Upper lobe of left lung (tissue), 4 donors: Measurements from ENCODE around the gene TYRP1.

Experiments
- POLR2A ChIP-seq, 4 donors: fragments of 450-650 bp; IDR thresholded peaks; one replicate each; pipeline ENCODE4 v1.5.1; 2016 to 2017; ENCODE audit warnings: antibody characterized with exemption in 4 of 4, mild to moderate bottlenecking in 2 of 4
- TF ChIP-seq, protein P1 (sequence below), 6 experiments: fragments of 450-650 bp in 4 of 6; fragments of 200-600 bp in 2 of 6; sonication (generic) in 2 of 6; IDR thresholded peaks; one replicate each; pipeline ENCODE4 v1.5.1; 2016 to 2019; ENCODE audit warnings: antibody characterized with exemption in 6 of 6

DNA sequence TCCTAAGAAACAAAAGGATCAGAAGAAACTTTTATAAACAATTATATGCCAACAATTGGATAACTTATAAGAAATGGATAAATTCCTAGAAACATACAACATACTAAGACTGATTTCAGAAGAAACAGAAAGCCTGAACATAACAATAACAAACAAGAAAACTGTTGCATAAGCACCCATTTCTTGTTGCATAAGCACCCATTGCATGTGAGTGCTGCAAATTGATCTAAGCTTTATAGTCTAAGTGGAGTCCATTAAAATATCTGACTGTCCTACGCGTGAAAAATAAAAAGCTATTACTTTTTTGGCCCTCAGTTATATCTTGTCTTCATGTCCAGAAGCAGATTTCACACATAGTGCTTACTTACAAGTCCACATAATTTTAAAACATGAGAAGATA, 19.3 kb downstream of the TYRP1 start:
- TF ChIP-seq POLR2A (IDR thresholded peaks at IDR 0.05): no peak
- TF ChIP-seq, protein P1, sequence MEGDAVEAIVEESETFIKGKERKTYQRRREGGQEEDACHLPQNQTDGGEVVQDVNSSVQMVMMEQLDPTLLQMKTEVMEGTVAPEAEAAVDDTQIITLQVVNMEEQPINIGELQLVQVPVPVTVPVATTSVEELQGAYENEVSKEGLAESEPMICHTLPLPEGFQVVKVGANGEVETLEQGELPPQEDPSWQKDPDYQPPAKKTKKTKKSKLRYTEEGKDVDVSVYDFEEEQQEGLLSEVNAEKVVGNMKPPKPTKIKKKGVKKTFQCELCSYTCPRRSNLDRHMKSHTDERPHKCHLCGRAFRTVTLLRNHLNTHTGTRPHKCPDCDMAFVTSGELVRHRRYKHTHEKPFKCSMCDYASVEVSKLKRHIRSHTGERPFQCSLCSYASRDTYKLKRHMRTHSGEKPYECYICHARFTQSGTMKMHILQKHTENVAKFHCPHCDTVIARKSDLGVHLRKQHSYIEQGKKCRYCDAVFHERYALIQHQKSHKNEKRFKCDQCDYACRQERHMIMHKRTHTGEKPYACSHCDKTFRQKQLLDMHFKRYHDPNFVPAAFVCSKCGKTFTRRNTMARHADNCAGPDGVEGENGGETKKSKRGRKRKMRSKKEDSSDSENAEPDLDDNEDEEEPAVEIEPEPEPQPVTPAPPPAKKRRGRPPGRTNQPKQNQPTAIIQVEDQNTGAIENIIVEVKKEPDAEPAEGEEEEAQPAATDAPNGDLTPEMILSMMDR (IDR thresholded peaks at IDR 0.05): no peak
